NCI-H2081 treated with DMSO at 0.1 percent for 48 hours (cell line): ENCODE data around the gene GCH1.
"Not testable (repeated sequence)": the region's sequence is repeated elsewhere in the genome, so short reads cannot be mapped to it uniquely, and the experiment has no call there.

Experiments
- DNase-seq: peaks from one replicate; lab custom pipeline; 2025; lab: John Stamatoyannopoulos, UW

GCH1 gene

GRCh38 chr14:54902521-54903420, at the start of gene GCH1:
Gene GCH1, minus strand, starts transcription at chr14:54902826. Its CDS starts 163 bp downstream, at chr14:54902663.
- no peak for DNase-seq

GRCh38 chr14:54947230-54947629, 44.6 kb upstream of the GCH1 start:
- DNase-seq = no peak

DNA sequence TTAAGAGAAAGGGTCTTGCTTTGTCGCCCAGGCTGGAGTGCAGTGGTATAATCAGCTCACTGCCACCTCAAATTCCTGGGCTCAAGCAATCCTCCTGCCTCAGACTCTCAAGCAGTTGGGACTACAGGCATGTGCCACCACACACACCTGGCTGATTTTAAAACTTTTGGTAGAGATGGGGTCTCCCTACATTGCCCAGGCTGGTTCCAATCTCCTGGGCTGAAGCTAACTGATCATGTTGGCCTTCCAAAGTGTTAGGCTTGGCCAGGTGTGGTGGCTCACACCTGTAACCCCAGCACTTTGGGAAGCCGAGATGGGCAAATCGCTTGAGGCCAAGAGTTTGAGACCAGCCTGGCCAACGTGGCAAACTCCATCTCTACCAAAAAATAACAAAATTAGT, 43.9 kb upstream of the GCH1 start:
- no peak for DNase-seq

GRCh38 chr14:54944737-54945391, 42.2 kb upstream of the GCH1 start:
- DNase-seq = no peak

- DNase-seq = no peak
Measured at GRCh38 chr14:54942913-54943312, 40.3 kb upstream of the GCH1 start.

DNA sequence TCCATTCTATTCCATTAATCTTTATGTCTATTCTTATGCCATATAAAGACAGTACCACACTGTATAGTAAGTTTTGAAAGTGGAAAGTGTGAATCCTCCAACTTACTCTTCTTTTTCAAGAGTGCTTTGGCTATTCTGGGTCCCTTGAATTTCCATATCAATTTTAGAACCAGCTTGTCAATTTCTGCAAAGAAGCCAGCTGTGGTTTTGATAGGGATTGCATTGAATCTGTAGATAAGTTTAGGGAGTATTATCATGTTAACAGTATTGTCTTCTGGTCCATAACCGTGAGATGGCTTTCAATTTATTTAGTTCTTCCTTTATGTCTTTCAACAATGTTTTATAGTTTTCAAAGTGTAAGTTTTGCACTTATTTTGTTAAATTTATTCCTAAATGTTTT, 34.2 kb upstream of the GCH1 start:
- DNase-seq = no peak

GRCh38 chr14:54935958-54936357, 33.3 kb upstream of the GCH1 start:
- no peak for DNase-seq

DNA sequence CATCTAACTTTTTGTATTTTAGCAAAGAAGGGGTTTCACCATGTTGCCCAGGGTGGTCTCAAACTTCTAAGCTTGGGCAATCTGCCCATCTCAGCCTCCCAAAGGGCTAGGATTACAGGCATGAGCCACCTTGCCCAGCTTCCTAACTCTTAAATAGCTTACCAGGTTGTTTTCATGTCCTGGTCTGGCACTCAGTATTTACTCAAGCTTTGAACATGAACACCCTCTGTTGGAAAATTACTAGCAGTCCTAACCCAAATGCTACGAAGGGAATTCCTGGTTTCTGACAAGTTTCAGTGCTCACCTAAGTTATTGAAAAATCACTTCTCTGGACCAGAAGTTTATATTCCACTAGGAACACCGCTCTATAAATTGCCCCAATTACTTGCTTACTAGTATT, 32.5 kb upstream of the GCH1 start:
- no peak for DNase-seq

GRCh38 chr14:54933006-54933405, 30.4 kb upstream of the GCH1 start:
- DNase-seq = no peak

- no peak for DNase-seq
Measured at GRCh38 chr14:54931598-54932340, 29.1 kb upstream of the GCH1 start.

DNA sequence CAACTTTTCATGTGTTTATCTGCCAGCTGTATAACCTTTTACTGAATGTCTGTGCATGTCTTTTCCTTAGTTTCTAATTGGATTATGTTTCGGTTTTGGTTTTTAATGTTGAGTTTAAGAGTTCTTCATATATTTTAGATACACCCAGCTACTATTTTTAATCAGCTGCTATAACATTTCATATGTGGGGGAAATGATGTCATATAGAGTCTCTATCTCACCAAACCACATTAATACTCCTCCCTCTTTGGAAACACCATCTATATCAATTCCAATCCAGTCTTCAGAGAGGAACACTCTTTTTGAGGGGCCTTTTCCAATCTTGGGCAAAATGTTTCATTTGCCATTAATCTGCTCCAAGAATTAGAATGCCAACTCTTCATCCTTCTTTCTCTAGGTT, 28.5 kb upstream of the GCH1 start:
- DNase-seq = no peak

- no peak for DNase-seq
Measured at GRCh38 chr14:54929556-54929955, 26.9 kb upstream of the GCH1 start.

DNA sequence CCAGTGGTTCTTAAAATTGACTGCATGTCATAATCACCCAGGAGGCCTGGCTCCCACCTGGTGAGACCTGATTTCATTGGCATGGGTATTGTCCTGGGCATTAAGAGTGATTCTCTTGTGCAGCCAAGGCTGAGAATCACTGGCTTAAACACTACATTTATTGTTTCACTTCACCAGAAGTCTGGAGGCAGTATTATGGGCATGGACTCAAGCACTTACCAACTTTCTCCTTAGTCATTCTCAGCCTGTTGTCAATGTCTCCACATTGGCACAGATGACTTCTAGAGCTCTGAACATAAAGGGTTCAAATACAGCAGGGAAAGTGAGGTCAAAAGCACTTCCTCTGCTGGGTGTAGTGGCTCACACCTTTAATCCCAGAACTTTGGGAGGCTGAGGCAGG, 25.6 kb upstream of the GCH1 start:
- DNase-seq = no peak

GRCh38 chr14:54927551-54927950, 24.9 kb upstream of the GCH1 start:
- no peak for DNase-seq

GRCh38 chr14:54926570-54926969, 23.9 kb upstream of the GCH1 start:
- not testable (repeated sequence) for DNase-seq

- DNase-seq = no peak
Measured at GRCh38 chr14:54922598-54922997, 20.0 kb upstream of the GCH1 start.

DNA sequence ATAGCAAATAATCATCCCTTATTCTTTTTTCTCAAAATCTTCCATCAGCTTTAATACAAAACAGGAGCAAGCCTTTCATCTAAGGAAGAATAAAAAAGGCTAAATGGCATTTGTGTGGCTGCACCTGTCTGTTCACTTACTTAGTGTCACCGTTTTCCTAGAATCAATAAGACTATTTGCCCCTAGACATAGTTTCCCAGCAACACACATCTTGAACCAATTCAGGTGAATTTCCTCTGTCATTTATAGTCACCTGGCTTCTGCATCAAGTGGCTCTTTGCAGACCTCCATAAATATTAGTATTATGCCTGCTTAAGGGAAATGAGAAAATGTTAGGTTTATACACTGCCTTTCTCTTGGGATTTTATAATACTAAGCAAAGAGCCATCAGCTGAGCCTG, 17.4 kb upstream of the GCH1 start:
- DNase-seq = peak; percentile 51

- DNase-seq = no peak
Measured at GRCh38 chr14:54919330-54919729, 16.7 kb upstream of the GCH1 start.

GRCh38 chr14:54918427-54918826, 15.8 kb upstream of the GCH1 start:
- DNase-seq = no peak

- DNase-seq = no peak
Measured at GRCh38 chr14:54916101-54916500, 13.5 kb upstream of the GCH1 start.

GRCh38 chr14:54909817-54910558, 7.4 kb upstream of the GCH1 start:
- no peak for DNase-seq

GRCh38 chr14:54908973-54909372, 6.3 kb upstream of the GCH1 start:
- not testable (repeated sequence) for DNase-seq
